Lung (tissue), 12 donors: Measurements from ENCODE around the gene HDDC3. TPM values are rescaled to one million over a fixed set of nuclear protein-coding genes. Genes with fewer than 3 reads are reported as not detected.

ENCODE experiments used
- ATAC-seq: fragments of 200-7000 bp; cut with Tn5 transposase; one replicate; pipeline ENCODE4 v1.9.1; 2020; ENCODE audit warnings: moderate number of reproducible peaks; ENCODE audit not compliant: insufficient read depth, low FRiP score
- DNase-seq, 3 donors: peaks; one replicate each; pipeline ENCODE4 v3.0.0-alpha.2; 2013 to 2017
- H3K27ac ChIP-seq, 2 donors: one replicate each; pipeline ENCODE4 v1.5.1; 2013; ENCODE audit warnings: mild to moderate bottlenecking in 2 of 2, moderate library complexity in 2 of 2, control low read depth in 1 of 2, inconsistent platforms in 1 of 2, low read depth in 1 of 2, low read length in 1 of 2
- H3K27me3 ChIP-seq, 3 donors: one replicate each; pipeline ENCODE4 v1.5.1; 2013; ENCODE audit warnings: low read length in 2 of 3; ENCODE audit not compliant: control insufficient read depth in 3 of 3, insufficient read depth in 3 of 3
- H3K36me3 ChIP-seq, 4 donors: one replicate each; pipeline ENCODE4 v1.5.1; 2013; ENCODE audit warnings: low read length in 4 of 4, mild to moderate bottlenecking in 1 of 4, moderate library complexity in 1 of 4; ENCODE audit not compliant: control insufficient read depth in 4 of 4, insufficient read depth in 4 of 4
- H3K4me1 ChIP-seq, 5 donors: one replicate each; pipeline ENCODE4 v1.5.1; 2013; ENCODE audit warnings: low read length in 5 of 5, mild to moderate bottlenecking in 2 of 5, moderate library complexity in 1 of 5; ENCODE audit not compliant: control insufficient read depth in 5 of 5, insufficient read depth in 5 of 5
- H3K4me3 ChIP-seq: one replicate; pipeline ENCODE4 v1.5.1; 2013; ENCODE audit warnings: mild to moderate bottlenecking, control low read depth, moderate library complexity
- H3K9ac ChIP-seq, 2 donors: one replicate each; pipeline ENCODE4 v1.5.1; 2013; ENCODE audit warnings: low read length in 2 of 2, control low read depth in 1 of 2; ENCODE audit not compliant: insufficient read depth in 1 of 2
- H3K9me3 ChIP-seq, 4 donors: one replicate each; pipeline ENCODE4 v1.5.1; 2013; ENCODE audit warnings: low read length in 3 of 4, mild to moderate bottlenecking in 1 of 4, moderate library complexity in 1 of 4; ENCODE audit not compliant: control insufficient read depth in 4 of 4, insufficient read depth in 3 of 4
- CTCF ChIP-seq: IDR thresholded peaks from 2 replicates; pipeline ENCODE4 v1.5.1; 2012; ENCODE audit warnings: mild to moderate bottlenecking; ENCODE audit errors: control extremely low read depth, extremely low read depth
- WGBS, 2 donors: extraction: QIAGEN DNeasy Blood & Tissue Kit; methylation state at CpG; one replicate each; pipeline ENCODE4 v1.1.7; 2013; 5-methylcytosine and 5-hydroxymethylcytosine counted together
- polyA plus RNA-seq, 2 donors: library from polyadenylated mRNA; stranded (reverse); fragments of 200-250 nt; gene quantifications; one replicate each; pipeline ENCODE4 v1.2.1, GENCODE V29; 2013
- total RNA-seq, 2 donors: library from RNA; depleted of rRNA in 1 of 2; stranded (reverse); fragments of >200 nt in 1 of 2; gene quantifications; one replicate each; pipeline ENCODE4 v1.2.1, GENCODE V29; 2014 to 2021
- donor health status: control.
- donor health status: control.
- donor health status: Bipolar disorder and iron deficiency.
- donor health status: healthy.
- donor health status: DM: yes; HTN: yes; CAD: no.

Gene HDDC3
- total and polyA plus RNA-seq, 4 donors: 12.7 to 19.6 (median 16.5) TPM

- DNase-seq (no peak), ATAC-seq (no peak)
- H3K27ac ChIP-seq: no peak overlapping the region
- peaks cover 0 to 57% (median 21%) of the 10 kb centered on the region in 4 donors for H3K36me3 ChIP-seq
- no peaks in the 10 kb centered on the region for H3K27me3 ChIP-seq
- H3K9me3 ChIP-seq: no peaks in the 10 kb centered on the region
- no peak for TF ChIP-seq CTCF
- no peak overlapping the region for H3K9ac ChIP-seq
- 89 to 95% methylated on average over 20 to 31 of the region's 31 CpGs for WGBS, 2 donors
- no peak overlapping the region for H3K4me3 ChIP-seq
- H3K4me1 ChIP-seq: peaks cover 0 to 15% (median 6%) of the 10 kb centered on the region in 5 donors
Observed at GRCh38 chr15:90889736-90890456, 42.5 kb downstream of the HDDC3 start.

GRCh38 chr15:90889313-90889730 is 43.0 kb downstream of the HDDC3 start:
- DNase-seq: no peak
- H3K36me3 ChIP-seq: peaks cover 0 to 57% (median 21%) of the 10 kb centered on the region in 4 donors

GRCh38 chr15:90887037-90887481 is 45.3 kb downstream of the HDDC3 start:
- Histone ChIP-seq H3K27ac (no peak overlapping the region), H3K9ac (no peak overlapping the region), H3K36me3 (peaks cover 2 to 42% (median 14%) of the 10 kb centered on the region in 4 donors), H3K27me3 (no peaks in the 10 kb centered on the region), H3K9me3 (no peaks in the 10 kb centered on the region), H3K4me1 (peaks cover 0 to 34% (median 11%) of the 10 kb centered on the region in 5 donors), H3K4me3 (no peak overlapping the region)
- no peak for TF ChIP-seq CTCF
- ATAC-seq (no peak), DNase-seq (no peak)
- 89 to 94% methylated on average over 13 of the region's 13 CpGs for WGBS, 2 donors

More at GRCh38 chr15:90889313-90889730, 43.0 kb downstream of the HDDC3 start:
- 85 to 86% methylated on average over 18 of the region's 18 CpGs for WGBS, 2 donors
- TF ChIP-seq CTCF: no peak
- Histone ChIP-seq H3K27me3 (no peaks in the 10 kb centered on the region), H3K9me3 (no peaks in the 10 kb centered on the region), H3K4me3 (no peak overlapping the region), H3K4me1 (peaks cover 0 to 19% (median 8%) of the 10 kb centered on the region in 5 donors), H3K27ac (no peak overlapping the region), H3K9ac (no peak overlapping the region)
- ATAC-seq: no peak
